ENCODE data around the gene MYBPC1. TPM values are rescaled to one million over a fixed set of nuclear protein-coding genes. Genes with fewer than 3 reads are reported as not detected.
"Not testable (repeated sequence)": the region's sequence is repeated elsewhere in the genome, so short reads cannot be mapped to it uniquely, and the experiment has no call there.

Gene MYBPC1
- total RNA-seq, 1 donor from 2014 or later: not detected

DNA sequence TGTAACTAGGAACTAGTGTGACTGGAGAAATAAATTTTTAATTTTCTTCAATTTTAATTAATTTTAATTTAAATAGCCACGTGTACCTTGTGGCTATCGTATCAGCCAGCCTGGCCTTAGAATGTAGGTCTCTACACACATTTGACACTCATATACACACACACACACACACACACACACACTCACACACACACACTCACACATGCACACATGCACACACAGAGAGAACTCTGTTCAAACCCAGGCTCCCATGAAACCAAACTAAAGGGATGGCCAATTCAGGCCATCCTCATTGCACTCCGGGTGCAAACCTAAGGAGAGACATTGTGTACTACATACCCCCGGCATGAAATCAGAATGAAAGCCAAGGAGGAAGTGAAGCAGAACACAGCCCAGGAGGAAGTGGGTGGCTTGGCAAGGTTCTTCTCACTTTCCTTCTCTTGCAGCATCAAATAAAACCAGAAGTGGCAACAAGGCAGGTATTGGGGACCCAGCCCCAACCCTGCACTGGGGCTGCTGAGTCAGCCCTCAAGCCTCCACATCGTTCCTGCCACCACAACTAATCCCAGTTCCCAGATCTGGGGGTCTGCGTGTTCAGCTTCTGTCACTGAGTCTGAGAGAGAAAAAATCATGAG, 76.5 kb downstream of the MYBPC1 start:
- Mint-ChIP-seq H3K27ac (no peak overlapping the region), H3K4me1 (ENCODE audit: low read depth) (peaks cover 9% of the 10 kb centered on the region), H3K9me3 (no peaks in the 10 kb centered on the region), H3K36me3 (ENCODE audit: low read depth) (no peaks in the 10 kb centered on the region), H3K27me3 (ENCODE audit: insufficient read depth) (peaks cover 7% of the 10 kb centered on the region), H3K4me3 (no peak overlapping the region)
- intact Hi-C loops (cut with micrococcal nuclease): loop anchor here (2.0 kb wide), 1 partner anchor 168 kb away; no protein-coding TSS in a partner anchor
- peak; percentile 12 for DNase-seq (ENCODE audit: low spot score)

DNA sequence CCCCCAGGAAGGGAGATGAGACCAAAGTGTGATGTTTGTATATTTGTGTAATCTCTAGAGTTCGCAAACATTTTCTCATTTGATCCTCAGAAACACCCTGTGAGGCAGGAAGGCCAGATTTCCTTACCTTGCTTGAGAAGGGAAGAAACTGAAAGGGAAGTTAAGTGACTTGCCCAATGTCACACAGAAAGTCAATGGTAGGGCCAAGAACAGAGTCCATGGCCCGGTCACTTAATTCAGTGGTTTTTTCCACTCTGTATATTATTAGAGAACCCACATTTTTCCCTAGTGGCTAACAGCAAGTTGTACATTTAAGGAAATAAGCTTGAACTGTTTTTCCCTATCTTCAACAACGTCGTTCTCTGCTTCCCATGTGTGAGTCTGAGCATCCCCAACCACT, 77.1 kb downstream of the MYBPC1 start:
- H3K27me3 Mint-ChIP-seq (ENCODE audit: insufficient read depth): peaks cover 4% of the 10 kb centered on the region
- intact Hi-C loops (cut with micrococcal nuclease): loop anchor here (2.0 kb wide), 1 partner anchor 167 kb away; no protein-coding TSS in a partner anchor
- peaks cover 9% of the 10 kb centered on the region for H3K4me1 Mint-ChIP-seq (ENCODE audit: low read depth)
- DNase-seq (ENCODE audit: low spot score): no peak
- H3K27ac Mint-ChIP-seq: no peak overlapping the region
- no peaks in the 10 kb centered on the region for H3K36me3 Mint-ChIP-seq (ENCODE audit: low read depth)
- H3K4me3 Mint-ChIP-seq: no peak overlapping the region
- no peaks in the 10 kb centered on the region for H3K9me3 Mint-ChIP-seq

- Mint-ChIP-seq H3K27ac (no peak overlapping the region), H3K36me3 (ENCODE audit: low read depth) (no peaks in the 10 kb centered on the region), H3K4me3 (no peak overlapping the region), H3K9me3 (no peaks in the 10 kb centered on the region), H3K4me1 (ENCODE audit: low read depth) (peaks cover 9% of the 10 kb centered on the region), H3K27me3 (ENCODE audit: insufficient read depth) (peaks cover 6% of the 10 kb centered on the region)
- intact Hi-C loops (cut with micrococcal nuclease): no loop called here
- no peak for DNase-seq (ENCODE audit: low spot score)
Measured at GRCh38 chr12:101675555-101675954, 80.8 kb downstream of the MYBPC1 start.

DNA sequence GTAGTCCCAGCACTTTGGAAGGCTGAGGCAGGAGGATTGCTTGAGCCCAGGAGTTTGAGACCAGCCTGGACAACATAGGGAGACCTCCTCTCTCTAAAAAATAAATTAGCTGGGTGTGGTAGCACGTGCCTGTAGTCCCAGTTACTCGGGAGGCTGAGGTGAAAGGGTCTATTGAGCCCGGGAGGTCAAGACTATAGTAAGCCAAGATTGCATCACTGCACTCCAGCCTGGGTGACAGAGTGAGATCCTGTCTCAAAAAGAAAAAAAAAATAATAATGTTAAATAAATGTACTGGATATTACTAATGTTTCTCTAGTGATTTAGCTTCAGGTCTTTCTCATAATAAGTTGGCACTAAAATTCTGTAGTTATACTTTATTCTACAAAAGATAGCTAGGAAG, 81.7 kb downstream of the MYBPC1 start:
- intact Hi-C loops (cut with micrococcal nuclease); H3K4me1 Mint-ChIP-seq (ENCODE audit: low read depth); H3K4me3 Mint-ChIP-seq; DNase-seq (ENCODE audit: low spot score); H3K27me3 Mint-ChIP-seq (ENCODE audit: insufficient read depth); H3K36me3 Mint-ChIP-seq (ENCODE audit: low read depth); H3K9me3 Mint-ChIP-seq; H3K27ac Mint-ChIP-seq: not testable (repeated sequence)

GRCh38 chr12:101678081-101678480, 83.3 kb downstream of the MYBPC1 start:
- intact Hi-C loops (cut with micrococcal nuclease): no loop called here
- peaks cover 9% of the 10 kb centered on the region for H3K27me3 Mint-ChIP-seq (ENCODE audit: insufficient read depth)
- no peaks in the 10 kb centered on the region for H3K9me3 Mint-ChIP-seq
- H3K27ac Mint-ChIP-seq: no peak overlapping the region
- no peak overlapping the region for H3K4me3 Mint-ChIP-seq
- H3K36me3 Mint-ChIP-seq (ENCODE audit: low read depth): no peaks in the 10 kb centered on the region
- H3K4me1 Mint-ChIP-seq (ENCODE audit: low read depth): no peaks in the 10 kb centered on the region
- DNase-seq (ENCODE audit: low spot score): no peak

GRCh38 chr12:101680240-101680639, 85.5 kb downstream of the MYBPC1 start:
- intact Hi-C loops (cut with micrococcal nuclease): no loop called here
- Mint-ChIP-seq H3K4me1 (ENCODE audit: low read depth) (no peaks in the 10 kb centered on the region), H3K4me3 (no peak overlapping the region), H3K36me3 (ENCODE audit: low read depth) (no peaks in the 10 kb centered on the region), H3K27me3 (ENCODE audit: insufficient read depth) (peaks cover 18% of the 10 kb centered on the region), H3K9me3 (no peaks in the 10 kb centered on the region), H3K27ac (no peak overlapping the region)
- DNase-seq (ENCODE audit: low spot score): no peak

GRCh38 chr12:101680647-101681046, 85.9 kb downstream of the MYBPC1 start:
- H3K36me3 Mint-ChIP-seq (ENCODE audit: low read depth): no peaks in the 10 kb centered on the region
- no peak overlapping the region for H3K27ac Mint-ChIP-seq
- H3K9me3 Mint-ChIP-seq: no peaks in the 10 kb centered on the region
- peaks cover 18% of the 10 kb centered on the region for H3K27me3 Mint-ChIP-seq (ENCODE audit: insufficient read depth)
- no peak overlapping the region for H3K4me3 Mint-ChIP-seq
- H3K4me1 Mint-ChIP-seq (ENCODE audit: low read depth): no peaks in the 10 kb centered on the region
- no peak for DNase-seq (ENCODE audit: low spot score)
- intact Hi-C loops (cut with micrococcal nuclease): no loop called here

DNA sequence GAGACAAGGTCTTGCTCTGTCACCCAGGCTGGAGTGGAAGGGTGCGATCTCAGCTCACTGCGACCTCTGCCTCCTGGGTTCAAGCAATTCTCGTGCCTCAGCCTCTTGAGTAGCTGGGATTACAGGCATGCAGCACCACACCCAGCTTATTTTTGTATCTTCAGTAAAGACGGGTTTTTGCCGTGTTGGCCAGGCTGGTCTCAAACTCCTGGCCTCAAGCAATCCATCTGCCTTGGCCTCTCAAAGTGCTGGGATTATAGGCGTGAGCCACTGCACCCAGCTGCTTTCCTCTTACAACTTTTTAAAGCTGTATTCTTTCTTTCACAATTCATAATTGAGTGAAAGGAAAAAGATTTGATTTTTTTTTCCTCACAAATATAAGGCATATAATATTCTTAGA, 86.9 kb downstream of the MYBPC1 start:
- H3K4me3 Mint-ChIP-seq; DNase-seq (ENCODE audit: low spot score); intact Hi-C loops (cut with micrococcal nuclease); H3K9me3 Mint-ChIP-seq; H3K36me3 Mint-ChIP-seq (ENCODE audit: low read depth); H3K4me1 Mint-ChIP-seq (ENCODE audit: low read depth); H3K27ac Mint-ChIP-seq: not testable (repeated sequence)
- peaks cover 22% of the 10 kb centered on the region for H3K27me3 Mint-ChIP-seq (ENCODE audit: insufficient read depth)

DNA sequence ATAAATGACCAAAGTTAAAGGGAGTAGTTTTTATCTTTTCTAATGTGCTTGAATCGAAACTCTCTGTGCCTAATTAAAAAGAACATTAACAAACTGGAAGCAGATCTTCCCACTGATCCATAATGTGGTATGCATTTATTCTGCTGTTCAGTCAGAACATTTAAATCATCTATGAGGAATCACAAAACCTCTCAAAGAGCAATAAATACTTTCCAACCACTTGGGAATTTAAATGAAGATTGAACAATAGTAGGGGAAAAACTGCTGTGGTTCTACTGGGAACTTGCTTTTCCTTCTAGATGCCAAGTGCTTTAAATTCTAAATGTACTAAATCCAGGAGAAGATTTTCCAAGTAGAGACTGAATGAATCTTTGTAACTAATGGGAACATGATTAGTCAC, 90.3 kb downstream of the MYBPC1 start:
- intact Hi-C loops (cut with micrococcal nuclease): no loop called here
- no peak overlapping the region for H3K27ac Mint-ChIP-seq
- no peaks in the 10 kb centered on the region for H3K9me3 Mint-ChIP-seq
- no peak overlapping the region for H3K4me3 Mint-ChIP-seq
- no peaks in the 10 kb centered on the region for H3K4me1 Mint-ChIP-seq (ENCODE audit: low read depth)
- peaks cover 20% of the 10 kb centered on the region for H3K27me3 Mint-ChIP-seq (ENCODE audit: insufficient read depth)
- DNase-seq (ENCODE audit: low spot score): no peak
- no peaks in the 10 kb centered on the region for H3K36me3 Mint-ChIP-seq (ENCODE audit: low read depth)

GRCh38 chr12:101686176-101686575, 91.4 kb downstream of the MYBPC1 start:
- Mint-ChIP-seq H3K9me3 (no peaks in the 10 kb centered on the region), H3K27ac (no peak overlapping the region), H3K36me3 (ENCODE audit: low read depth) (no peaks in the 10 kb centered on the region), H3K27me3 (ENCODE audit: insufficient read depth) (peaks cover 16% of the 10 kb centered on the region), H3K4me3 (no peak overlapping the region), H3K4me1 (ENCODE audit: low read depth) (no peaks in the 10 kb centered on the region)
- intact Hi-C loops (cut with micrococcal nuclease): no loop called here
- no peak for DNase-seq (ENCODE audit: low spot score)

DNA sequence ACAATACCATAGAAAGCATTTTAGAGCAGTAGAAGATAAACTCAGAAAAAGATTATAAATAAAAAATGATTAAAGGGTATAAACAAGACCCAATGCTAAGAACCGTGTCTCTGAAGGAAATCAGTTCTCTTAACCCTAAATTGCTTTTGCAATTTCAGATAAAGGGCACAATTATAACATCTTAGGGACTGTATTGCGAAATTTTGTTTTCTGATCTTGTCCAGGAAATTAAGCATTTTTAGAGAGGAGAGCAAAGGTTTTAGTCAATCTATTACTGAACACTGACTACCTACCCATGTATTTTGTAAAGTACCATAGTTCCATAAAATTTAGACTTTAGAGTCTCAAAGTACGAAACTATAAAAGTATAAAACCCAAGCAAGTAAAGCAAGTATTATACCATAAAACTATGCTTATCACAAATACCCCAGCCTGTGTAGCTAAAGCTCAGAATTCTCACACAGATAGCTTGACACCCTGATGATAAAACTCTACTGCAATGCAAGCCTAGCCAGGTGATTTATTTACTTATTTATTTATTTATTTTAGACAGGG, 95.8 kb downstream of the MYBPC1 start:
- Mint-ChIP-seq H3K27ac (no peak overlapping the region), H3K36me3 (ENCODE audit: low read depth) (no peaks in the 10 kb centered on the region), H3K4me3 (no peak overlapping the region), H3K27me3 (ENCODE audit: insufficient read depth) (peaks cover 11% of the 10 kb centered on the region), H3K9me3 (no peaks in the 10 kb centered on the region), H3K4me1 (ENCODE audit: low read depth) (no peaks in the 10 kb centered on the region)
- intact Hi-C loops (cut with micrococcal nuclease): loop anchor here (10.0 kb wide), 3 partner anchors 504 to 1556 kb away; partner anchors contain the start of genes DEPDC4, PMCH and SCYL2
- DNase-seq (ENCODE audit: low spot score): no peak

- Mint-ChIP-seq H3K27me3 (ENCODE audit: insufficient read depth) (peaks cover 11% of the 10 kb centered on the region), H3K36me3 (ENCODE audit: low read depth) (no peaks in the 10 kb centered on the region), H3K4me3 (no peak overlapping the region), H3K4me1 (ENCODE audit: low read depth) (peaks cover 3% of the 10 kb centered on the region), H3K27ac (no peak overlapping the region), H3K9me3 (no peaks in the 10 kb centered on the region)
- no peak for DNase-seq (ENCODE audit: low spot score)
- intact Hi-C loops (cut with micrococcal nuclease): loop anchor here (10.0 kb wide), 3 partner anchors 503 to 1557 kb away; partner anchors contain the start of genes DEPDC4, PMCH and SCYL2
Measured at GRCh38 chr12:101691503-101692096, 96.8 kb downstream of the MYBPC1 start.

GRCh38 chr12:101694297-101694848, 99.6 kb downstream of the MYBPC1 start:
- no peak overlapping the region for H3K27ac Mint-ChIP-seq
- H3K36me3 Mint-ChIP-seq (ENCODE audit: low read depth): no peaks in the 10 kb centered on the region
- DNase-seq (ENCODE audit: low spot score): no peak
- H3K27me3 Mint-ChIP-seq (ENCODE audit: insufficient read depth): peaks cover 17% of the 10 kb centered on the region
- intact Hi-C loops (cut with micrococcal nuclease): loop anchor here (10.0 kb wide), 3 partner anchors 500 to 1560 kb away; partner anchors contain the start of genes DEPDC4, PMCH and SCYL2
- peaks cover 18% of the 10 kb centered on the region for H3K4me1 Mint-ChIP-seq (ENCODE audit: low read depth)
- no peaks in the 10 kb centered on the region for H3K9me3 Mint-ChIP-seq
- H3K4me3 Mint-ChIP-seq: no peak overlapping the region
